MM.1S (cell line): ENCODE measurements around the gene NTN5.

Experiments
- EZH2 ChIP-seq: fragments of 300-600 bp; sonication (generic); optimal IDR thresholded peaks from 2 replicates; pipeline ENCODE3; 2017; ENCODE audit warnings: low read depth, mild to moderate bottlenecking, antibody characterized with exemption, low read length, mixed read lengths
- EZH2phosphoT487 ChIP-seq: fragments of 300-600 bp; sonication (generic); IDR thresholded peaks from 2 replicates; pipeline ENCODE4 v1.6.1; 2018; ENCODE audit warnings: antibody characterized with exemption, low read length
- TF ChIP-seq, protein P1 (sequence below): fragments of 300-600 bp; sonication (generic); IDR thresholded peaks from 2 replicates; pipeline ENCODE4 v1.5.1; 2016; ENCODE audit warnings: antibody characterized with exemption, low read length, mixed read lengths

- no peak for TF ChIP-seq EZH2
- TF ChIP-seq, protein P1, sequence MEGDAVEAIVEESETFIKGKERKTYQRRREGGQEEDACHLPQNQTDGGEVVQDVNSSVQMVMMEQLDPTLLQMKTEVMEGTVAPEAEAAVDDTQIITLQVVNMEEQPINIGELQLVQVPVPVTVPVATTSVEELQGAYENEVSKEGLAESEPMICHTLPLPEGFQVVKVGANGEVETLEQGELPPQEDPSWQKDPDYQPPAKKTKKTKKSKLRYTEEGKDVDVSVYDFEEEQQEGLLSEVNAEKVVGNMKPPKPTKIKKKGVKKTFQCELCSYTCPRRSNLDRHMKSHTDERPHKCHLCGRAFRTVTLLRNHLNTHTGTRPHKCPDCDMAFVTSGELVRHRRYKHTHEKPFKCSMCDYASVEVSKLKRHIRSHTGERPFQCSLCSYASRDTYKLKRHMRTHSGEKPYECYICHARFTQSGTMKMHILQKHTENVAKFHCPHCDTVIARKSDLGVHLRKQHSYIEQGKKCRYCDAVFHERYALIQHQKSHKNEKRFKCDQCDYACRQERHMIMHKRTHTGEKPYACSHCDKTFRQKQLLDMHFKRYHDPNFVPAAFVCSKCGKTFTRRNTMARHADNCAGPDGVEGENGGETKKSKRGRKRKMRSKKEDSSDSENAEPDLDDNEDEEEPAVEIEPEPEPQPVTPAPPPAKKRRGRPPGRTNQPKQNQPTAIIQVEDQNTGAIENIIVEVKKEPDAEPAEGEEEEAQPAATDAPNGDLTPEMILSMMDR = no peak
- TF ChIP-seq EZH2phosphoT487 = no peak
These were observed 31.0 kb downstream of the NTN5 start for GRCh38 chr19:48641850-48642249.
